MCF 10A (cell line): Measurements from ENCODE around the gene PLSCR3. TPM values are rescaled to one million over a fixed set of nuclear protein-coding genes. Genes with fewer than 3 reads are reported as not detected.

ENCODE experiments used
- BruUV-seq: library from RNA; stranded (reverse); fragments of 400-500 nt; replicated peaks from 2 replicates; lab custom pipeline; 2021; lab: Mats Ljungman, UMichigan
- CTCF ChIA-PET: fragments of 300-600 bp; sonication (Branson Sonifier 250); formaldehyde crosslinking; extraction: SDS; loops from one replicate; lab custom pipeline; 2021; ENCODE audit warnings: antibody characterized with exemption, inconsistent platforms; lab: Yijun Ruan, JAX
- POLR2A ChIA-PET: fragments of 300-600, 350-650 bp; sonication (Branson Sonifier 250); formaldehyde crosslinking; extraction: SDS; loops from one replicate; lab custom pipeline; 2020; ENCODE audit warnings: antibody characterized with exemption, inconsistent platforms; lab: Yijun Ruan, JAX
- DNase-seq: peaks from one replicate; pipeline ENCODE4 v3.0.0-alpha.2; 2018; ENCODE audit not compliant: unreplicated experiment
- H3K27ac Mint-ChIP-seq: one replicate; pipeline ENCODE4 v1.8.0; 2022; ENCODE audit warnings: mild to moderate bottlenecking, low read depth, mixed read lengths; ENCODE audit not compliant: unreplicated experiment
- H3K27me3 Mint-ChIP-seq: one replicate; pipeline ENCODE4 v1.8.0; 2022; ENCODE audit warnings: mixed read lengths; ENCODE audit not compliant: insufficient read depth, unreplicated experiment
- H3K36me3 Mint-ChIP-seq: one replicate; pipeline ENCODE4 v1.8.0; 2022; ENCODE audit warnings: mild to moderate bottlenecking, moderate library complexity, mixed read lengths; ENCODE audit not compliant: insufficient read depth, unreplicated experiment
- H3K4me1 Mint-ChIP-seq: one replicate; pipeline ENCODE4 v1.8.0; 2022; ENCODE audit warnings: mixed read lengths; ENCODE audit not compliant: insufficient read depth, unreplicated experiment
- H3K4me3 Mint-ChIP-seq: one replicate; pipeline ENCODE4 v1.8.0; 2022; ENCODE audit warnings: mild to moderate bottlenecking, moderate library complexity, mixed read lengths; ENCODE audit not compliant: unreplicated experiment
- H3K9me3 Mint-ChIP-seq: one replicate; pipeline ENCODE4 v1.8.0; 2022; ENCODE audit warnings: mixed read lengths; ENCODE audit not compliant: unreplicated experiment
- CTCF ChIP-seq: fragments of 200-600 bp; IDR thresholded peaks from one replicate; pipeline ENCODE4 v1.8.0; 2022; ENCODE audit warnings: antibody characterized with exemption, mild to moderate bottlenecking; ENCODE audit not compliant: unreplicated experiment
- intact Hi-C: fragments of 100-400 bp; cut with micrococcal nuclease; formaldehyde crosslinking; loops from 2 replicates; pipeline ENCODE4 v1.14.1; 2022
- total RNA-seq: library from RNA; stranded (reverse); gene quantifications from 2 replicates; pipeline ENCODE4 v1.2.3, GENCODE V29; 2022

PLSCR3 gene
- total RNA-seq, 1 experiment from 2014 or later = 59.0 TPM

GRCh38 chr17:7439462-7440112 lies 45.3 kb upstream of the PLSCR3 start, which contains the start of gene FGF11:
Gene FGF11, plus strand, starts transcription at chr17:7439512. Its CDS starts 109 bp downstream, at chr17:7439621.
- Mint-ChIP-seq H3K9me3 (no peaks in the 10 kb centered on the region), H3K27me3 (no peaks in the 10 kb centered on the region), H3K4me1 (peaks cover 23% of the 10 kb centered on the region), H3K36me3 (peaks cover 4% of the 10 kb centered on the region), H3K4me3 (peak within 1 kb of the TSS; percentile 51), H3K27ac (no peak within 1 kb of the TSS)
- ChIA-PET POLR2A (interaction anchor here (0.6 to 8.9 kb wide), 5 partner anchors 36 to 91 kb away, joined by 3 to 115 read pairs (median 7); partner anchors contain the start of genes POLR2A, TMEM256 and ZBTB4), CTCF (interaction anchor here (0.5 to 2.3 kb wide), 2 partner anchors 120 to 772 kb away, joined by 3 to 14 read pairs; partner anchors contain the start of gene TNFSF13)
- BruUV-seq = no TSS peak
- intact Hi-C loops = loop anchor here (5.0 to 10.0 kb wide), 2 partner anchors 245 to 392 kb away; partner anchors contain the start of genes TP53 and WRAP53
- TF ChIP-seq CTCF = no peak
- no peak for DNase-seq

- POLR2A ChIA-PET = interaction anchor here (0.6 to 8.9 kb wide), 3 partner anchors 39 to 60 kb away, joined by 3 to 115 read pairs (median 90); partner anchors contain the start of genes POLR2A and ZBTB4
- no TSS peak for BruUV-seq
- CTCF ChIA-PET = interaction anchor here (0.5 to 3.7 kb wide), 5 partner anchors 15 to 771 kb away, joined by 3 to 34 read pairs (median 3); partner anchors contain the start of gene SENP3
- intact Hi-C loops = loop anchor here (5.0 to 10.0 kb wide), 2 partner anchors 246 to 392 kb away; partner anchors contain the start of genes TP53 and WRAP53
- H3K9me3 Mint-ChIP-seq = no peaks in the 10 kb centered on the region
- no peaks in the 10 kb centered on the region for H3K36me3 Mint-ChIP-seq
- no peaks in the 10 kb centered on the region for H3K27me3 Mint-ChIP-seq
- H3K4me3 Mint-ChIP-seq = peak overlapping the region; percentile 51
- no peak for DNase-seq
- no peak for TF ChIP-seq CTCF
- peaks cover 18% of the 10 kb centered on the region for H3K4me1 Mint-ChIP-seq
- no peak overlapping the region for H3K27ac Mint-ChIP-seq
Observed at GRCh38 chr17:7438656-7439460, 44.5 kb upstream of the PLSCR3 start.

GRCh38 chr17:7437950-7438614 lies 43.8 kb upstream of the PLSCR3 start:
- Mint-ChIP-seq H3K9me3 (no peaks in the 10 kb centered on the region), H3K27me3 (no peaks in the 10 kb centered on the region), H3K27ac (no peak overlapping the region), H3K36me3 (no peaks in the 10 kb centered on the region), H3K4me3 (peak overlapping the region; percentile 36), H3K4me1 (peaks cover 12% of the 10 kb centered on the region)
- no peak for DNase-seq
- no TSS peak for BruUV-seq
- TF ChIP-seq CTCF = no peak
- ChIA-PET POLR2A (interaction anchor here (3.3 to 8.9 kb wide), 4 partner anchors 14 to 47 kb away, joined by 13 to 115 read pairs (median 57); partner anchors contain the start of genes POLR2A and ZBTB4), CTCF (interaction anchor here (0.7 to 3.8 kb wide), 7 partner anchors 16 to 151 kb away, joined by 3 to 57 read pairs (median 12); partner anchors contain the start of genes KCTD11, SENP3, TMEM256 and TMEM95)
- intact Hi-C loops = loop anchor here (1.0 to 10.0 kb wide), 4 partner anchors 13 to 391 kb away; partner anchors contain the start of genes SENP3, TP53 and WRAP53
